HUES48 (cell line): ENCODE measurements around the gene CREB3L4.

Experiments
- H3K27ac ChIP-seq: one replicate; pipeline ENCODE4 v1.7.0; 2013; ENCODE audit warnings: low read depth, low read length, inconsistent platforms
- H3K27me3 ChIP-seq: 2 replicates; pipeline ENCODE4 v1.6.1; 2013; ENCODE audit warnings: mild to moderate bottlenecking, low read length; ENCODE audit not compliant: control insufficient read depth, insufficient read depth
- H3K36me3 ChIP-seq: 2 replicates; pipeline ENCODE4 v1.6.1; 2013; ENCODE audit warnings: low read length; ENCODE audit not compliant: control insufficient read depth, insufficient read depth
- H3K4me1 ChIP-seq: 2 replicates; pipeline ENCODE4 v1.6.1; 2013; ENCODE audit warnings: mild to moderate bottlenecking, low read length; ENCODE audit not compliant: control insufficient read depth, insufficient read depth
- H3K4me3 ChIP-seq: 2 replicates; pipeline ENCODE4 v1.5.1; 2013; ENCODE audit warnings: mild to moderate bottlenecking, low read depth, low read length
- H3K9ac ChIP-seq: 2 replicates; pipeline ENCODE4 v1.6.1; 2013; ENCODE audit warnings: mild to moderate bottlenecking, low read depth, low read length, moderate library complexity
- H3K9me3 ChIP-seq: 2 replicates; pipeline ENCODE4 v1.6.1; 2013; ENCODE audit warnings: low read length; ENCODE audit not compliant: control insufficient read depth, insufficient read depth

The CREB3L4 gene

DNA sequence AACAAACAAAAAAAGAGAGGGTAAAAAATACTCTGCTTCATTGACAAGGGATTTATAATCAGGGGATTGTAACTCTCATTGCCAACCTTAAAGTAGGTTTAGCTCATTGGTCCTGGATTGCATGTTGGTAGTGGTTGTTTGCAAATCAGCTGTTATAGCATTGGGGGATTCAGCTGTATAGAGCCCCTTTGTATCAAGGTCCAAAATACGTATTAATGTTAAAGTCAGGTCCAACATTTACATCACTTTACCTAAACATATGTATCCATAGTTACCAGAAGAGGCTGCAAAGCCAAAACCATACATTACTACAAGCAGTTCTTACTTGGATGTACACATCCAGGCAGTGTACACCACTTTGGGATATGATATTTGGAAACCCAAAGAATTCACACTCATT, 52.2 kb downstream of the CREB3L4 start:
- Histone ChIP-seq H3K9me3 (no peaks in the 10 kb centered on the region), H3K36me3 (no peaks in the 10 kb centered on the region), H3K4me3 (no peak overlapping the region), H3K27ac (no peak overlapping the region), H3K4me1 (no peaks in the 10 kb centered on the region), H3K27me3 (no peaks in the 10 kb centered on the region), H3K9ac (no peak overlapping the region)
